ENCODE data around the gene LRMDA. TPM values are rescaled to one million over a fixed set of nuclear protein-coding genes. Genes with fewer than 3 reads are reported as not detected.

Gene LRMDA
- total RNA-seq, 3 donors from 2014 or later = 9.4 to 14.9 (median 10.3) TPM

GRCh38 chr10:75954486-75954885 is 523.1 kb downstream of the LRMDA start:
- no peaks in the 10 kb centered on the region for H3K36me3 ChIP-seq (ENCODE audit: low read depth)
- DNase-seq = no peak
- ATAC-seq = no peak
- no peaks in the 10 kb centered on the region for H3K4me1 ChIP-seq (ENCODE audit: low read depth)
- no peaks in the 10 kb centered on the region for H3K9me3 ChIP-seq
- no peak for TF ChIP-seq CTCF (IDR thresholded peaks at IDR 0.05)
- intact Hi-C loops (cut with DNase I, micrococcal nuclease) = no loop called here
- no peak overlapping the region for H3K4me3 ChIP-seq

GRCh38 chr10:75955973-75956502 is 524.6 kb downstream of the LRMDA start:
- Histone ChIP-seq H3K36me3 (ENCODE audit: low read depth) (no peaks in the 10 kb centered on the region), H3K9me3 (no peaks in the 10 kb centered on the region), H3K4me3 (no peak overlapping the region), H3K4me1 (ENCODE audit: low read depth) (no peaks in the 10 kb centered on the region)
- no peak for TF ChIP-seq CTCF (IDR thresholded peaks at IDR 0.05)
- no peak for DNase-seq
- intact Hi-C loops (cut with DNase I, micrococcal nuclease) = no loop called here
- ATAC-seq = no peak

GRCh38 chr10:75956624-75957023 is 525.2 kb downstream of the LRMDA start:
- DNase-seq = no peak
- no peaks in the 10 kb centered on the region for H3K36me3 ChIP-seq (ENCODE audit: low read depth)
- no peak for ATAC-seq
- no peak for TF ChIP-seq CTCF (IDR thresholded peaks at IDR 0.05)
- H3K9me3 ChIP-seq = no peaks in the 10 kb centered on the region
- H3K4me1 ChIP-seq (ENCODE audit: low read depth) = no peaks in the 10 kb centered on the region
- no peak overlapping the region for H3K4me3 ChIP-seq
- intact Hi-C loops (cut with DNase I, micrococcal nuclease) = no loop called here

GRCh38 chr10:75957314-75958120 is 526.1 kb downstream of the LRMDA start:
- no peak for ATAC-seq
- intact Hi-C loops (cut with DNase I, micrococcal nuclease) = no loop called here
- H3K9me3 ChIP-seq = no peaks in the 10 kb centered on the region
- H3K4me1 ChIP-seq (ENCODE audit: low read depth) = no peaks in the 10 kb centered on the region
- H3K36me3 ChIP-seq (ENCODE audit: low read depth) = no peaks in the 10 kb centered on the region
- no peak for DNase-seq
- no peak overlapping the region for H3K4me3 ChIP-seq
- TF ChIP-seq CTCF (IDR thresholded peaks at IDR 0.05) = no peak

- H3K4me1 ChIP-seq (ENCODE audit: low read depth) = no peaks in the 10 kb centered on the region
- intact Hi-C loops (cut with DNase I, micrococcal nuclease) = no loop called here
- H3K36me3 ChIP-seq (ENCODE audit: low read depth) = no peaks in the 10 kb centered on the region
- TF ChIP-seq CTCF (IDR thresholded peaks at IDR 0.05) = no peak
- DNase-seq (no peak), ATAC-seq (peak; percentile 21)
- H3K9me3 ChIP-seq = no peaks in the 10 kb centered on the region
- H3K4me3 ChIP-seq = no peak overlapping the region
Observed at GRCh38 chr10:75959209-75959608, 527.8 kb downstream of the LRMDA start.

Data from mucosa of descending colon (tissue), 3 donors.